Astrocyte (in vitro differentiated cells and primary cell): ENCODE measurements around the gene CNTNAP5.

ENCODE experiments used
- EZH2 ChIP-seq: IDR thresholded peaks from 2 replicates; pipeline ENCODE4 v1.6.1; 2012; ENCODE audit warnings: mild to moderate bottlenecking, low read length, inconsistent platforms; ENCODE audit not compliant: insufficient read depth
- TF ChIP-seq, protein P1 (sequence below): IDR thresholded peaks from 2 replicates; pipeline ENCODE4 v1.5.1; 2011; ENCODE audit warnings: low read depth, mild to moderate bottlenecking, inconsistent platforms, low read length, moderate library complexity; ENCODE audit not compliant: insufficient read depth

DNA sequence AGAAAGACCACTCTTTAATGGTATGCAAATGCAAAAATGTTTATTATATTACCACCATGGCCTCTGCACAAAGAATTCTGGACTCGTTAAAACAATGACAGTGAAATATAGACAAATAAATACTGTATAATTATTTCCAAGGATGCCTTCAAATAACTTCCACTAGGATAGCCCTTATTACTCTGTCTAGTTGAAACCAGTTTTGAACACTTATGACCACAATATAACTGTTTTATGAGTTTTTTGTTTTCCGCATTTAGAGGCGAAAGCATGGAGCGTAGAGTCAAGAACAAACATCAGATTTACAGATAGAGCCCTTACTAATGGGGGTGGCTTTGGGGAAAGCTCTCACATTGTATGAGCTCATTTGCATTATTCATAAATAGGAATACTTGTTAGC is 559.5 kb downstream of the CNTNAP5 start:
- TF ChIP-seq, protein P1, sequence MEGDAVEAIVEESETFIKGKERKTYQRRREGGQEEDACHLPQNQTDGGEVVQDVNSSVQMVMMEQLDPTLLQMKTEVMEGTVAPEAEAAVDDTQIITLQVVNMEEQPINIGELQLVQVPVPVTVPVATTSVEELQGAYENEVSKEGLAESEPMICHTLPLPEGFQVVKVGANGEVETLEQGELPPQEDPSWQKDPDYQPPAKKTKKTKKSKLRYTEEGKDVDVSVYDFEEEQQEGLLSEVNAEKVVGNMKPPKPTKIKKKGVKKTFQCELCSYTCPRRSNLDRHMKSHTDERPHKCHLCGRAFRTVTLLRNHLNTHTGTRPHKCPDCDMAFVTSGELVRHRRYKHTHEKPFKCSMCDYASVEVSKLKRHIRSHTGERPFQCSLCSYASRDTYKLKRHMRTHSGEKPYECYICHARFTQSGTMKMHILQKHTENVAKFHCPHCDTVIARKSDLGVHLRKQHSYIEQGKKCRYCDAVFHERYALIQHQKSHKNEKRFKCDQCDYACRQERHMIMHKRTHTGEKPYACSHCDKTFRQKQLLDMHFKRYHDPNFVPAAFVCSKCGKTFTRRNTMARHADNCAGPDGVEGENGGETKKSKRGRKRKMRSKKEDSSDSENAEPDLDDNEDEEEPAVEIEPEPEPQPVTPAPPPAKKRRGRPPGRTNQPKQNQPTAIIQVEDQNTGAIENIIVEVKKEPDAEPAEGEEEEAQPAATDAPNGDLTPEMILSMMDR = no peak
- TF ChIP-seq EZH2 = no peak
